AG04450 (cell line): Measurements from ENCODE around the gene ALPG. TPM values are rescaled to one million over a fixed set of nuclear protein-coding genes. Genes with fewer than 3 reads are reported as not detected.

Source experiments
- CTCF ChIA-PET: fragments of 300-600, 350-600 bp; formaldehyde crosslinking; extraction: SDS; loops from one replicate; lab custom pipeline; 2022; ENCODE audit warnings: antibody characterized with exemption, inconsistent platforms; lab: Charles Lee
- POLR2A ChIA-PET: fragments of 350-600 bp; formaldehyde crosslinking; extraction: SDS; loops from one replicate; lab custom pipeline; 2021; ENCODE audit warnings: antibody characterized with exemption, inconsistent platforms; lab: Yijun Ruan, JAX
- DNase-seq: peaks from one replicate; pipeline ENCODE4 v3.0.0-alpha.2; 2011; ENCODE audit warnings: low read depth, low spot score
- H3K27ac ChIP-seq: one replicate; pipeline ENCODE4 v1.5.1; 2012; ENCODE audit warnings: low read depth, low read length, control low read depth
- H3K27me3 ChIP-seq: one replicate; pipeline ENCODE4 v1.6.0; 2012; ENCODE audit warnings: low read length; ENCODE audit not compliant: control insufficient read depth, insufficient read depth
- H3K4me3 ChIP-seq: 2 replicates; pipeline ENCODE4 v1.5.1; 2011; ENCODE audit warnings: mild to moderate bottlenecking, low read depth, low read length, control low read depth
- H3K9me3 ChIP-seq: 2 replicates; pipeline ENCODE4 v1.5.1; 2012; ENCODE audit warnings: low read length; ENCODE audit not compliant: control insufficient read depth, insufficient read depth
- polyA plus RNA-seq: library from polyadenylated mRNA; depleted of rRNA; stranded (reverse); fragments of >200 nt; gene quantifications from 2 replicates; pipeline ENCODE4 v1.2.3, GENCODE V29; 2011
- TF ChIP-seq, protein P1 (sequence below): IDR thresholded peaks from 2 replicates; pipeline ENCODE4 v1.5.1; 2011; ENCODE audit warnings: low read depth, low read length, control low read depth, inconsistent platforms

The ALPG gene
- polyA plus RNA-seq, 1 experiment, result not detected

DNA sequence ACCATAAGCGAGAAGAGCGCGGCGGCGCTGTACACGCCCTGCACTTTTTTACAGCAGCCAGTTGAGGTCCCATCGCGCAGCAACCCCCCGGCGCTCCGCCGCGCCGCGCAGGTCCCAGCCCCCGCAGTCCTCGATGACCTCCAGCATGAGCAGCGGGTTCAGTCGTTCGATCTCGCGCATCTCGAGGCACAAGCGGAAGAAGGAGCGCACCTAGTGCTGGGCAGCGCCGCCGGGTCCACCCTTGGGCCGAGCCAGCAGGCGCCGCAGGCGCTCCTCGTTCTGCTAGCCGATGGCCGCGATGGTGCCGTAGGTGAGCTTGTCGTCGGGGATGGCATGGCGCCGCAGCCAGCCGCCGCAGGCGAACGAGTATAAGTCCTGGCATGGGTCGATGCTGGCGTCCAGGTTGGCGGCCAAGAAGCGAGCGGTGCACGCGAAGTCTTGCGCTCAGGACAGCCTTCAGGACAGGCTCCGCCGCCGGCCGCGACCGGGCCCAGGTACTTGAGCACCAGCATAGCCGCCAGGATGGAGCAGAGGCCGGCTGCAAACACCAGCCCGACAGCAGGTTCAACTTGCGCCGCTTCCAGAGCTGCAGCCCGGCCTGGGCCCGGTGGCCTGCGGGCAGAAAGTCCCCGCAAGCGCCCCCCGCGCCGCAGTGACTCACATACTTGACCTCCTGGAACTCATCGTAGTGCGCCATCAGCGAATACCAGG, 19.7 kb upstream of the ALPG start:
- no peak overlapping the region for H3K4me3 ChIP-seq
- no peak overlapping the region for H3K27ac ChIP-seq
- peaks cover 74% of the 10 kb centered on the region for H3K27me3 ChIP-seq
- TF ChIP-seq, protein P1, sequence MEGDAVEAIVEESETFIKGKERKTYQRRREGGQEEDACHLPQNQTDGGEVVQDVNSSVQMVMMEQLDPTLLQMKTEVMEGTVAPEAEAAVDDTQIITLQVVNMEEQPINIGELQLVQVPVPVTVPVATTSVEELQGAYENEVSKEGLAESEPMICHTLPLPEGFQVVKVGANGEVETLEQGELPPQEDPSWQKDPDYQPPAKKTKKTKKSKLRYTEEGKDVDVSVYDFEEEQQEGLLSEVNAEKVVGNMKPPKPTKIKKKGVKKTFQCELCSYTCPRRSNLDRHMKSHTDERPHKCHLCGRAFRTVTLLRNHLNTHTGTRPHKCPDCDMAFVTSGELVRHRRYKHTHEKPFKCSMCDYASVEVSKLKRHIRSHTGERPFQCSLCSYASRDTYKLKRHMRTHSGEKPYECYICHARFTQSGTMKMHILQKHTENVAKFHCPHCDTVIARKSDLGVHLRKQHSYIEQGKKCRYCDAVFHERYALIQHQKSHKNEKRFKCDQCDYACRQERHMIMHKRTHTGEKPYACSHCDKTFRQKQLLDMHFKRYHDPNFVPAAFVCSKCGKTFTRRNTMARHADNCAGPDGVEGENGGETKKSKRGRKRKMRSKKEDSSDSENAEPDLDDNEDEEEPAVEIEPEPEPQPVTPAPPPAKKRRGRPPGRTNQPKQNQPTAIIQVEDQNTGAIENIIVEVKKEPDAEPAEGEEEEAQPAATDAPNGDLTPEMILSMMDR, result no peak
- ChIA-PET POLR2A (no interaction called here), CTCF (no interaction called here)
- no peak for DNase-seq
- no peaks in the 10 kb centered on the region; the same call in 1 of the 2 replicates for H3K9me3 ChIP-seq

- Histone ChIP-seq H3K4me3 (no peak overlapping the region), H3K27me3 (peaks cover 67% of the 10 kb centered on the region), H3K27ac (no peak overlapping the region), H3K9me3 (no peaks in the 10 kb centered on the region; the same call in 1 of the 2 replicates)
- TF ChIP-seq, protein P1, result no peak
- ChIA-PET POLR2A (no interaction called here), CTCF (no interaction called here)
- no peak for DNase-seq
Measured at GRCh38 chr2:232387451-232388171, 19.0 kb upstream of the ALPG start.

DNA sequence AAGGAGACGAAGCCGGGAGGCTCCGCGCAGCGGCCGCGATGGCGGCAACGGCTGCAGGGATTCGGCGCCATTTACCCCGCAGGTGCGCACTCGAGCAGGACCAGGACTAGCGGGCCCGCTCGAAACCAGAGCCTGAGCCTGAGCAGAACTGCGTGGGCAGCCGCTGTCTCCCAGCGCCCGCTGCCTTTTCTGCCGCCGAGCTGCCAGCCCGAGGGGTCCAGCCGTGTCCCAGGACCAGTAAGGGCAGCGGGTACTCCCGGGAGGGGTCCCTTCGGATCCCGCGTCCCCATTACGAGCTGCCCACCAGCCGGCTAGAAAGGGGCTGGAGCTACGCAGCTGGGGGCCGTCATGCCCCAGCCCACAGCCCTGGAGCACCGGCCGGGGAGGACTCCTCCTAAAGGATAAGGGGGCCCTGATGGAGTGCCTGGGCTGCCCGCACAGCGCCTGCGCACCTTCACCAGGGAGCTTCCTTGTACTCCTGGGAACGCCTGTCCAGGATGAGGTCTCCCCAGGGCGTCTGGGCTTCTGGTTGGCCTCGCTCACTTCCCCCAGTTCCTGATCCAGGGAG, 18.2 kb upstream of the ALPG start:
- DNase-seq, result no peak
- peaks cover 64% of the 10 kb centered on the region for H3K27me3 ChIP-seq
- ChIA-PET CTCF (interaction anchor here (1.0 kb wide), 1 partner anchor 488 kb away, joined by 3 read pairs; no protein-coding TSS in a partner anchor), POLR2A (no interaction called here)
- TF ChIP-seq, protein P1, result no peak
- no peak overlapping the region for H3K27ac ChIP-seq
- H3K9me3 ChIP-seq, result no peaks in the 10 kb centered on the region; the same call in 1 of the 2 replicates
- H3K4me3 ChIP-seq, result no peak overlapping the region

DNA sequence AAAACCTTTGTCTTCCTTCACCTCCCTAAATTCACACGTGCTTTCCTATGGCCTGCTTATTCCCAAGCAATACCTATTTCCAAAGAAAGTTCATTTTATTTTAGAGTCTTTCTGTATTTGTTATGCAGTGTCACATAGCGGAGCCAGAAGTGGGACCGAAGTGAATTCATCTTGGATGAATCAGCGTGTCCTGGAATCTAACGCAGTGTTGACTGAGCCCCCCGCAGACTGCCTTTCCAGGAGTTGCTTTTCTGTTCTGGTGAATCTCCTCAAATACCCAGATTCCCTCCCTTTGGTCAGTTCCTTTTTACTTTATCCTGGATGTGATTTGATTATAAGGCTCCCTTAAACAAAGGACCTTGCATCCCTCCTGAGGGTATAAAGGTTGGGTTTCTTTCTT, 17.3 kb upstream of the ALPG start:
- Histone ChIP-seq H3K4me3 (no peak overlapping the region), H3K27ac (no peak overlapping the region), H3K9me3 (no peaks in the 10 kb centered on the region; the same call in 1 of the 2 replicates), H3K27me3 (peaks cover 60% of the 10 kb centered on the region)
- TF ChIP-seq, protein P1, result no peak
- DNase-seq, result no peak
- CTCF ChIA-PET, result interaction anchor here (1.0 to 2.3 kb wide), 2 partner anchors 50 to 489 kb away, joined by 3 to 6 read pairs; no protein-coding TSS in a partner anchor
- POLR2A ChIA-PET, result no interaction called here
